ENCODE measurements around the gene WASF3.

- TF ChIP-seq, protein P1, sequence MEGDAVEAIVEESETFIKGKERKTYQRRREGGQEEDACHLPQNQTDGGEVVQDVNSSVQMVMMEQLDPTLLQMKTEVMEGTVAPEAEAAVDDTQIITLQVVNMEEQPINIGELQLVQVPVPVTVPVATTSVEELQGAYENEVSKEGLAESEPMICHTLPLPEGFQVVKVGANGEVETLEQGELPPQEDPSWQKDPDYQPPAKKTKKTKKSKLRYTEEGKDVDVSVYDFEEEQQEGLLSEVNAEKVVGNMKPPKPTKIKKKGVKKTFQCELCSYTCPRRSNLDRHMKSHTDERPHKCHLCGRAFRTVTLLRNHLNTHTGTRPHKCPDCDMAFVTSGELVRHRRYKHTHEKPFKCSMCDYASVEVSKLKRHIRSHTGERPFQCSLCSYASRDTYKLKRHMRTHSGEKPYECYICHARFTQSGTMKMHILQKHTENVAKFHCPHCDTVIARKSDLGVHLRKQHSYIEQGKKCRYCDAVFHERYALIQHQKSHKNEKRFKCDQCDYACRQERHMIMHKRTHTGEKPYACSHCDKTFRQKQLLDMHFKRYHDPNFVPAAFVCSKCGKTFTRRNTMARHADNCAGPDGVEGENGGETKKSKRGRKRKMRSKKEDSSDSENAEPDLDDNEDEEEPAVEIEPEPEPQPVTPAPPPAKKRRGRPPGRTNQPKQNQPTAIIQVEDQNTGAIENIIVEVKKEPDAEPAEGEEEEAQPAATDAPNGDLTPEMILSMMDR (IDR thresholded peaks at IDR 0.05; ENCODE audit: insufficient read depth, low read depth, low read length): no peak
- no peak for TF ChIP-seq EZH2 (IDR thresholded peaks at IDR 0.05; ENCODE audit: insufficient read depth, low read length)
Observed at GRCh38 chr13:26549713-26550112, 7.8 kb upstream of the WASF3 start.
